Right lobe of liver (tissue), 4 donors: Measurements from ENCODE around the gene PEAK3.

Source experiments
- CTCF ChIP-seq, 4 donors: fragments of 200-600 bp in 3 of 4; fragments of 450-650 bp in 1 of 4; IDR thresholded peaks; one replicate each; pipeline versions ENCODE4 v1.5.1 to v1.8.0; 2016 to 2022; ENCODE audit warnings: antibody characterized with exemption in 4 of 4, mild to moderate bottlenecking in 2 of 4
- POLR2A ChIP-seq: fragments of 450-650 bp; IDR thresholded peaks from one replicate; pipeline ENCODE4 v1.6.1; 2017; ENCODE audit warnings: antibody characterized with exemption, mild to moderate bottlenecking
- donor health status: DM: no; HTN: no; CAD: no.
- donor health status: DM: no; HTN: no; CAD: no.
- donor health status: DM: no; HTN: yes; CAD: no.

- TF ChIP-seq CTCF (IDR thresholded peaks at IDR 0.05) (no peak), POLR2A (no peak)
Measured at GRCh38 chr19:2240881-2241760, 40.9 kb downstream of the PEAK3 start.
